ENCODE results near the gene C11orf65. TPM values are rescaled to one million over a fixed set of nuclear protein-coding genes. Genes with fewer than 3 reads are reported as not detected.
"Not testable (repeated sequence)": the region's sequence is repeated elsewhere in the genome, so short reads cannot be mapped to it uniquely, and the experiment has no call there.

The C11orf65 gene
- total RNA-seq, 1 donor, result 1.1 TPM

DNA sequence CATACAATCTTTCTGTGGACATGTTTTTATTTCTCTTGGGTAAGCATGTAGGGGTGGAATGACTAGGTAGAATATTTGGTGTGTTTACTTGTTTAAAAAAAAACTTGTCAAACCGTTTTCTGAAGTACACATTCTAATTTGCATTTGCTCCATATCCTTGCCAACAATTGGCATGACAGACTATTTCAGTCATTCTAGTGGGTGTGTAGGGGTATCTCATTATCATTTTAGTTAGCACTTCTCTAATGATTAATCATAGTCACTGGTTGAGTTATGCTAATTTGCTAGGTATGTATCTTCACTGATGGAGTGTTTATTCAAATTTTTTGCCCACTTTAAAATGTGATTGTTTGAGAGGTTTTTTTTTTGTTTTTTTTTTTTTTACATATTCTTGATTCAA lies 64.3 kb downstream of the C11orf65 start:
- H3K27me3 ChIP-seq (ENCODE audit: insufficient read depth, low read length), result no peaks in the 10 kb centered on the region
- H3K79me2 ChIP-seq (ENCODE audit: insufficient read depth, low read length), result no peaks in the 10 kb centered on the region
- TF ChIP-seq CTCF (IDR thresholded peaks at IDR 0.05; ENCODE audit: extremely low read depth, low read depth, low read length), result no peak
- no peak overlapping the region for H3K4me3 ChIP-seq (ENCODE audit: insufficient read depth, low read length)
- H3K36me3 ChIP-seq (ENCODE audit: insufficient read depth, low read length), result no peaks in the 10 kb centered on the region
- H2AFZ ChIP-seq (ENCODE audit: low read length), result no peak overlapping the region
- no peak overlapping the region for H3K27ac ChIP-seq (ENCODE audit: low read depth, low read length)
- H3K4me1 ChIP-seq (ENCODE audit: insufficient read depth, low read length), result no peaks in the 10 kb centered on the region
- H3K9me3 ChIP-seq (ENCODE audit: low read depth, low read length), result no peaks in the 10 kb centered on the region
- DNase-seq (ENCODE audit: insufficient read length, low spot score, missing footprints), result no peak
- no peak overlapping the region for H3K4me2 ChIP-seq (ENCODE audit: insufficient read depth, low read length)
- no peaks in the 10 kb centered on the region for H4K20me1 ChIP-seq (ENCODE audit: insufficient read depth, low read length)

DNA sequence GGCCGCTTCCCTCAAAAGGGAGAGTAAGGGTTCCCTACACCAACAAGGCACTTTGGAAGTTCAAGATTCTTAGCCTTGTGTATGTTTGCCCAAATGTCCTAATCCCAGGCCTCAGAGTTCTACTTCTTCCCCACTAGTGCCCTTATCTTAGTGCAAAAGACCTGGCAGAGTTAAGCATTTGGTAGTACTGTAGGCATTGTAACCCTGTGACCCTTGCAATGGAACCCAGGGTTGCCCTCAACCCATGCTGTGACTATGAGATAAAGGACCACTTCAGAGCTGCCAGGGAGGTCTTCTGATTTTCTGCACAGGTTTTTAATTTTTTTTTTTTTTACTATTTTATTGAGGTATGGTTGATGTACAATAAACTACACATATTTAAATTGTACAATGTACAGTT lies 65.1 kb downstream of the C11orf65 start:
- H2AFZ ChIP-seq (ENCODE audit: low read length), result no peak overlapping the region
- H3K79me2 ChIP-seq (ENCODE audit: insufficient read depth, low read length), result no peaks in the 10 kb centered on the region
- DNase-seq (ENCODE audit: insufficient read length, low spot score, missing footprints), result no peak
- H3K4me2 ChIP-seq (ENCODE audit: insufficient read depth, low read length), result no peak overlapping the region
- no peaks in the 10 kb centered on the region for H4K20me1 ChIP-seq (ENCODE audit: insufficient read depth, low read length)
- H3K36me3 ChIP-seq (ENCODE audit: insufficient read depth, low read length), result no peaks in the 10 kb centered on the region
- no peak for TF ChIP-seq CTCF (IDR thresholded peaks at IDR 0.05; ENCODE audit: extremely low read depth, low read depth, low read length)
- H3K4me3 ChIP-seq (ENCODE audit: insufficient read depth, low read length), result no peak overlapping the region
- no peaks in the 10 kb centered on the region for H3K27me3 ChIP-seq (ENCODE audit: insufficient read depth, low read length)
- no peak overlapping the region for H3K27ac ChIP-seq (ENCODE audit: low read depth, low read length)
- H3K4me1 ChIP-seq (ENCODE audit: insufficient read depth, low read length), result no peaks in the 10 kb centered on the region
- no peaks in the 10 kb centered on the region for H3K9me3 ChIP-seq (ENCODE audit: low read depth, low read length)

DNA sequence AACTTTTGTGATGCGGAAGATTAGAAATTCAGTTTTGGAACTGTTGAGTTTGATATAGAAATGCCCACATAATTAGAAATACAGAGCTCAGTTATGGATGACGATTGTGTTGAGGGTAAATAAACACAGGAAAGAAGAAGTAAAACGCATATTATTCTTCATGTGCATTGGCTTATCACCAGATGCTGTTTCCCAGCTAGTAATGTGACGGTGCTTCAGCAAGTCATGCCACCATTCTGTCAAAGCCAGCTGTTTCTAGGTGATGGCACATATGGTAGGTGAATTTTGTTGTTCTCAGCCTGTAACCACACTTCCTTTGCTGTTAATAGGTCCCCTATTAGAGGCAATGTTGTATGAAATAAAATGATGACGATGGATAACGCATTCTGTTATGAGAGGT lies 68.9 kb downstream of the C11orf65 start:
- no peaks in the 10 kb centered on the region for H3K9me3 ChIP-seq (ENCODE audit: low read depth, low read length)
- H2AFZ ChIP-seq (ENCODE audit: low read length), result no peak overlapping the region
- H3K36me3 ChIP-seq (ENCODE audit: insufficient read depth, low read length), result no peaks in the 10 kb centered on the region
- no peaks in the 10 kb centered on the region for H4K20me1 ChIP-seq (ENCODE audit: insufficient read depth, low read length)
- DNase-seq (ENCODE audit: insufficient read length, low spot score, missing footprints), result no peak
- no peaks in the 10 kb centered on the region for H3K27me3 ChIP-seq (ENCODE audit: insufficient read depth, low read length)
- no peak overlapping the region for H3K27ac ChIP-seq (ENCODE audit: low read depth, low read length)
- no peaks in the 10 kb centered on the region for H3K79me2 ChIP-seq (ENCODE audit: insufficient read depth, low read length)
- H3K4me1 ChIP-seq (ENCODE audit: insufficient read depth, low read length), result no peaks in the 10 kb centered on the region
- no peak overlapping the region for H3K4me2 ChIP-seq (ENCODE audit: insufficient read depth, low read length)
- TF ChIP-seq CTCF (IDR thresholded peaks at IDR 0.05; ENCODE audit: extremely low read depth, low read depth, low read length), result no peak
- no peak overlapping the region for H3K4me3 ChIP-seq (ENCODE audit: insufficient read depth, low read length)

DNA sequence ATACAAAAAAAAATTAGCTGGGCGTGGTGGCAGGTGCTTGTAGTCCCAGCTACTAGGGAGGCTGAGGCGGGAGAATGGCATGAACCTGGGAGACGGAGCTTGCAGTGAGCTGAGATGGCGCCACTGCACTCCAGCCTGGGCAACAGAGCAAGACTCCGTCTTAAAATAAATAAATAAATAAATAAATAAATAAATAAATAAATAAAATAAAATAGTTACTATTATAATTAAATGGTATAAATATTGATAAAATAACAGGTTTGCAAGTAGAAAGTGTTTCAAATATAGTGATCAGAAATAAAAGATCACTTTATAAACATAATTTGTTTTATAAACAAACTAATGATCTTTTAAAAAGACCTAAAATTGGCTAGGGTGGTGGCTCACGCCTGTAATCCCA lies 70.7 kb downstream of the C11orf65 start:
- not testable (repeated sequence) for H3K4me3 ChIP-seq (ENCODE audit: insufficient read depth, low read length); H3K4me1 ChIP-seq (ENCODE audit: insufficient read depth, low read length); H3K27me3 ChIP-seq (ENCODE audit: insufficient read depth, low read length); H4K20me1 ChIP-seq (ENCODE audit: insufficient read depth, low read length); H3K79me2 ChIP-seq (ENCODE audit: insufficient read depth, low read length); H3K4me2 ChIP-seq (ENCODE audit: insufficient read depth, low read length); H3K9me3 ChIP-seq (ENCODE audit: low read depth, low read length); DNase-seq (ENCODE audit: insufficient read length, low spot score, missing footprints); H3K27ac ChIP-seq (ENCODE audit: low read depth, low read length); H3K36me3 ChIP-seq (ENCODE audit: insufficient read depth, low read length); H2AFZ ChIP-seq (ENCODE audit: low read length)

Measured in osteoblast (primary cell).